GM19397 (cell line): Measurements from ENCODE around the gene NDUFA1.
"Not testable (repeated sequence)": the region's sequence is repeated elsewhere in the genome, so short reads cannot be mapped to it uniquely, and the experiment has no call there.

Experiments used
- ATAC-seq: cut with Tn5 transposase; IDR thresholded peaks from one replicate; pipeline ENCODE4 v1.9.1; 2021; ENCODE audit warnings: mild to moderate bottlenecking, moderate library complexity; ENCODE audit not compliant: unreplicated experiment

Gene NDUFA1

DNA sequence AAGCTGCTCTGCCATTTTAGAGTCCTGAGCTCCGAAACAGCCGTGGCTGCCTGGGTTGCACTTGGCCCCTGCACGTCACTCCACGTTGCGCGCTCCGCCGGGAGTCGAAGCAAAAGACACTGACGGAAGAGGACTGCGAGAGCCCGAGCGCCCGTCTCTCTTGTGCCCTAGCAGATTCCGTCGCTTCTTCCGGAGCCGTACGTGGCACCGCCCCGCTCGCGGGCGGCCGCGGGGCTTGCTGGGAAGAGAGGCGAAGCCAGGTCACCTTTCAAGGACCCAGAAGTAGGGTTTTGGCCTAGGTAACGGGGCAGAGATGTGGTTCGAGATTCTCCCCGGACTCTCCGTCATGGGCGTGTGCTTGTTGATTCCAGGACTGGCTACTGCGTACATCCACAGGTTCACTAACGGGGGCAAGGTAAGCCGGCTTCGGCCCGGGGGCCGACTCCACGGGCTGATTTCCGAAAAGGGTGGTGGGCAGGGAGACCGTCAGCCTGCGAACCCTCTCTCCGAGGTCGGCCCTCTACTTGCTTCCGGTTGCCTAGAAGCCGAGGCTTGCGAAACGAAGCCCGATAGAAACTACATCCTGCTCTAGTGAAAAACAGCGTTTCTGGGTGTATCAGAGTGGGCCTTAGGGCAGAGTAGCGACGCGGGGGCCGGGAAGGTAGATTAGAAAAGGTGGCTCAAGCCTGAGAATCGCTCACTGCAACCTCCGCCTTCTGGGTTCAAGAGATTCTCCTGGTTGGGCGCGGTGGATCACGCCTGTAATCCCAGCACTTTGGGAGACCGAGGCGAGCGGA, at the start of gene NDUFA1, which contains the start of gene RNF113A:
TSS of gene NDUFA1 (plus strand) at position 234 of the 797 bp plus-strand sequence. CDS start at position 314, 80 bp downstream.
TSS of gene RNF113A (minus strand) at position 135 of the 797 bp plus-strand sequence. CDS start at position 15, 120 bp downstream.
- peak; percentile 93 for ATAC-seq

GRCh38 chrX:119824221-119824620, 47.4 kb upstream of the NDUFA1 start:
- not testable (repeated sequence) for ATAC-seq

DNA sequence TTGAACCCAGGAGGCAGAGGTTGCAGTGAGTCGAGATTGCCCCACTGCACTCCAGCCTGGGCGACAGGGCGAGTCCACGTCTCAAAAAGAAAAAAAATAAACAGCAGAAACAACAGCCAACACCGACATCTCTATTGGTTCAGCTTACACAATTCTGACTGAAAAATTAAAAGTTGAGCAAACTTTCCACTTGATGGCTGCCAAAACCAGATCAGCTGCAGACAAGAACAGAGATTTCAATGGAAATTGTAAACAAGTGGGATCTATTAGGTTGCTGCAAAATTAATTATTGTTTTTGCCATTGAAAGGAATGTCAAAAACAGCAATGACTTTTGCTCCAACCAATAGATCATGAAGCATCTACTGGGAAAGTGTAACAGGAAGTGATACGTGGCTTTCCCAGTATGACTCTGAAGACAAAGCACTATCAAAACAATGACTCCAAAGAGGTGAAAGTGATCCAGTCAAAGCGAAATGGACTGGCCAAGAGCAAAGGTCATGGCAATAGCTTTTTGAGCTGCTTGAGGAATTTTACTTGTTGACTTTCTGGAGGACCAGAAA, 45.2 kb upstream of the NDUFA1 start:
- no peak for ATAC-seq

- ATAC-seq, result no peak
Measured at GRCh38 chrX:119828446-119828845, 43.2 kb upstream of the NDUFA1 start.

GRCh38 chrX:119833905-119834304, 37.7 kb upstream of the NDUFA1 start:
- ATAC-seq, result no peak

GRCh38 chrX:119852382-119853353, 19.0 kb upstream of the NDUFA1 start, which contains the start of gene UPF3B:
TSS of gene UPF3B (minus strand) at chrX:119852963. CDS start at chrX:119852928, 35 bp downstream.
- ATAC-seq, result peak; percentile 93

GRCh38 chrX:119853444-119853843, 18.2 kb upstream of the NDUFA1 start:
- ATAC-seq, result no peak

GRCh38 chrX:119870626-119871131, 953 bp upstream of the NDUFA1 start:
- ATAC-seq, result peak; percentile 12

DNA sequence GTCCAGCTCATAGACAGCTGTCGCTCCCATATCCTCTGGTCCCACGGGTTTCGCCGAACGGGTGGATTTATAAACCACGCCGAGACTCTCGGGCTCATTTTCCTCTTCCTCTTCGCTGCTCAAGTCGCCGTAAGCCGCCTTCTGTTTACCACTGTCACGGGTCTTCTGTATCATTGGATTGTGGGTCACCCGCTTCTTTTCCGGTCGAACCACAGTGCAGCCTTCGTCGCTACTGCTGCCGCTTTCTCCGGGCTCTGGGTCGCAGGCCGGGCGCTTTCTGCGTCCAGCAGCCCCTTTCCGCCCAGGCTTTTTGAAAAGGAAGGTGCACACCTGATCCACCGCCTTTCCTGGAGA, 410 bp upstream of the NDUFA1 start:
- ATAC-seq, result peak; percentile 39

DNA sequence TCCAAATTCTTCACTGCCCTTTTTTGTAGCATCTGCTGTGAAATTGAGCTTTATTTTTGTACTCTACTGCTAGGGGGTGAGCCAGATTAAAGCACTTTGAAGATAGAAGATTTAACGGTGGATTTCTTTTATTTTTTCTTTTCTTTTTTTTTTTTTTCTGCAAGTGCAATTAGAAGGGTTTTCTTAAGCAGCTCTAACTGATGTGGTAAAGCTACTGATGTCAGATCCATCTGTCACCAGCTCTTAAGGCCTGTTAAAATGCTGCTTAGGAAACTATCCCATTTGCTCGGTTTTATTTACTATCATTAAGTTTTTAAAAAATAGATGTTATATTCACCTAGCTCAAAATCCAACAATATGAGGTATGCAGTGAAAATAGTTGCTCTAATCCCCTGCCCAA, 7.1 kb downstream of the NDUFA1 start:
- no peak for ATAC-seq

- ATAC-seq, result no peak
Measured at GRCh38 chrX:119880076-119880475, 8.4 kb downstream of the NDUFA1 start.

GRCh38 chrX:119880552-119881437, 9.2 kb downstream of the NDUFA1 start:
- peak; percentile 77 for ATAC-seq

GRCh38 chrX:119885554-119886428, 14.2 kb downstream of the NDUFA1 start:
- no peak for ATAC-seq

DNA sequence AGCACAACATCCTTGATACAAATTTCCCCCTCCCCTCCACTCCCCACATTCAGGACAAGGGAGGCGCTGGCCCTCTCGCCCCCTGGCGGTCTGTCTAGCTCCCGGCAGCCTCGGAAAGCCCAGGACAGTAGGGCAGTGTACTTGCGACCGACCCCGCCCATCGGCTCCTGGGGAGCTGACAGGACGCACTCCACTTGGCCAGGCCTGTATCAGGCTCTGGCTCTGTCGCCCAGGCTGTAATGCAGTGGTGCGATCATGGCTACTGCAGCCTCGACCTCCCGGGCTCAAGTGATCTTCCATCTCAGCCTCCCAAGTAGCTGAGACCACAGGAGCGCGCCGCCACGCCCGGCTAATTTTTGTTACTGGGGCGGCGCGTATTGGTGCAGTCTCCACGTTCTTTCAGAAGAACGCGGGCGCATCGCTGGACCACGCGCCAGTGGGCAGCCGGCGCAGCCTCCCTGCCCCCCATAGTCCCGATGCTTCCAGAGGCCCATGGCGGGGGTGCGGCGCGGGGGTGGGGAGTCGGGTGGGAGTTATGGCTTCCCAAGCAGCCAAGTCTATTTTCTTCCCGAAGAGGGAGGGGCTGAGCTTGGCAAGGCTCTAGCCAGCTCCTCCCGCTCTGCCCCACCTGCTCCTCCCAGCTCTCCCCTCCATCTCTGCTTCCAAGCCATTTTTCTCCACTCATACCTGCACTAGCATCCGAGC, 16.2 kb downstream of the NDUFA1 start:
- ATAC-seq, result peak; percentile 76

GRCh38 chrX:119890626-119891025, 19.0 kb downstream of the NDUFA1 start:
- not testable (repeated sequence) for ATAC-seq

- ATAC-seq, result not testable (repeated sequence)
Measured at GRCh38 chrX:119891961-119892692, 20.5 kb downstream of the NDUFA1 start.

DNA sequence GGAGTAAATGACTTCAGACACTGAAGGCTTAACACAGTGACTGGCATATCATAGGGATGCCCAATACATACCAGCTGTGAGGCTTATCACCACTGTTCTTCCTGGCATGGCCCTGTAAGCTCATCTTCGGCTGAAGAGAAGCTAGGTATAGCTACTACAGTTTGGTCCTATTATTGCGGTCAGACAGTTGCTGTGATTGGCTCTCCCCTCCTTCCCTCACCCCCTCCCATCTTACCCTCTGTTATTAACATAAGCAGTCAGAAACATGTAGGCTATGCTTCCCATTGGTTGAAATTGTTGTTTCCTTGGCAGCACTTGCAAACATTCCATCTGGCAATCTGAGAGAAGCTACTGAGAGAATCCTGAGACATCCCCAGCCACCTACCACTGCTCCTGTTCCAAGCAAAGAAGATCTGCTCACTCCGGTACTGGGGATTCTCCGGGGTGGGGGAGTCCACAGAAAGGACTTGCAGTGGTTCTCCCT, 24.3 kb downstream of the NDUFA1 start, which contains the start of gene AKAP14:
TSS of gene AKAP14 (plus strand) at position 51 of the 484 bp plus-strand sequence. CDS start 7,331 bp downstream, outside the sequence.
- no peak for ATAC-seq
